H1 (cell line): ENCODE data around the gene B4GALNT3. TPM values are rescaled to one million over a fixed set of nuclear protein-coding genes. Genes with fewer than 3 reads are reported as not detected.

ENCODE experiments used
- CTCF ChIA-PET: fragments of 300-600 bp; sonication (Branson Sonifier 250); formaldehyde crosslinking; loops from one replicate; lab custom pipeline; 2021; ENCODE audit not compliant: partially characterized antibody; lab: Charles Lee
- POLR2A ChIA-PET: fragments of 300-600 bp; sonication (Branson Sonifier 250); formaldehyde crosslinking; loops from one replicate; lab custom pipeline; 2021; ENCODE audit warnings: inconsistent platforms; ENCODE audit not compliant: partially characterized antibody; lab: Charles Lee
- DNase-seq, 2 experiments: peaks; one replicate each; pipeline versions ENCODE4 v3.0.0 to v3.0.0-alpha.2; 2010 to 2022; ENCODE audit warnings: low spot score in 2 of 2, low read depth in 1 of 2, mixed read lengths in 1 of 2
- FAIRE-seq: peaks from 2 replicates; lab custom pipeline; 2011; peaks lifted over from hg19 to GRCh38; lab: Jason Lieb, UNC
- H2AFZ ChIP-seq: 2 replicates; pipeline ENCODE4 v1.8.1; 2012; ENCODE audit warnings: low read length, inconsistent platforms
- H2AK5ac ChIP-seq: 2 replicates; pipeline ENCODE4 v1.6.1; 2013; ENCODE audit warnings: low read depth, low read length
- H2BK120ac ChIP-seq: replicated peaks from 2 replicates; pipeline ENCODE3; 2013; ENCODE audit warnings: low read depth, low read length, inconsistent platforms
- H2BK12ac ChIP-seq: 2 replicates; pipeline ENCODE4 v1.6.1; 2013; ENCODE audit warnings: low read depth, low read length
- H2BK15ac ChIP-seq: 2 replicates; pipeline ENCODE4 v1.6.1; 2013; ENCODE audit warnings: low read length
- H2BK20ac ChIP-seq: 2 replicates; pipeline ENCODE4 v1.6.1; 2013; ENCODE audit warnings: low read length
- H2BK5ac ChIP-seq: 2 replicates; pipeline ENCODE4 v1.6.1; 2013; ENCODE audit warnings: low read depth, low read length
- H3K14ac ChIP-seq: 2 replicates; pipeline ENCODE4 v1.6.1; 2013; ENCODE audit warnings: inconsistent platforms; ENCODE audit not compliant: insufficient read length
- H3K18ac ChIP-seq: 2 replicates; pipeline ENCODE4 v1.6.1; 2013; ENCODE audit warnings: low read length; ENCODE audit errors: extremely low read depth
- H3K23ac ChIP-seq: 2 replicates; pipeline ENCODE4 v1.6.1; 2013; ENCODE audit warnings: inconsistent platforms; ENCODE audit not compliant: insufficient read length
- H3K23me2 ChIP-seq: 2 replicates; pipeline ENCODE4 v1.6.1; 2013; ENCODE audit warnings: low read depth, low read length
- H3K27ac ChIP-seq: 2 replicates; pipeline ENCODE4 v1.6.1; 2011; ENCODE audit warnings: low read depth, low read length, inconsistent platforms
- H3K27me3 ChIP-seq, 4 experiments: replicated peaks in 1 of 4; 1 replicate in 1 of 4; 2 replicates in 3 of 4; pipeline versions ENCODE4 v1.6.1 to v1.8.1; 2011 to 2013; ENCODE audit warnings: low read length in 3 of 4, mild to moderate bottlenecking in 3 of 4, inconsistent platforms in 2 of 4, mixed read lengths in 2 of 4, moderate library complexity in 1 of 4; ENCODE audit not compliant: control insufficient read depth in 3 of 4, insufficient read depth in 3 of 4; ENCODE audit errors: extremely low read depth in 1 of 4
- H3K36me3 ChIP-seq, 4 experiments: 2 replicates each; pipeline versions ENCODE4 v1.6.1 to v1.8.1; 2011 to 2013; ENCODE audit warnings: mild to moderate bottlenecking in 4 of 4, low read length in 3 of 4, moderate library complexity in 2 of 4, control low read depth in 1 of 4, inconsistent platforms in 1 of 4; ENCODE audit not compliant: insufficient read depth in 4 of 4, control insufficient read depth in 2 of 4
- H3K4ac ChIP-seq: replicated peaks from 2 replicates; pipeline ENCODE3; 2013; ENCODE audit warnings: low read length, low read depth, mixed read lengths, inconsistent platforms; ENCODE audit not compliant: insufficient read length
- H3K4me1 ChIP-seq, 4 experiments: replicated peaks in 1 of 4; 1 replicate in 1 of 4; 2 replicates in 3 of 4; pipeline versions ENCODE4 v1.6.1 to v1.8.1; 2011 to 2013; ENCODE audit warnings: low read length in 3 of 4, inconsistent platforms in 2 of 4, mixed read lengths in 1 of 4; ENCODE audit not compliant: insufficient read depth in 4 of 4, control insufficient read depth in 3 of 4
- H3K4me2 ChIP-seq, 2 experiments: 2 replicates each; pipeline versions ENCODE4 v1.6.1 to v1.8.1; 2011 to 2013; ENCODE audit warnings: low read depth in 2 of 2, low read length in 2 of 2, control low read depth in 1 of 2, inconsistent platforms in 1 of 2, mild to moderate bottlenecking in 1 of 2; ENCODE audit not compliant: insufficient read depth in 1 of 2
- H3K4me3 ChIP-seq, 4 experiments: fragments of 200-600, 300-600 bp in 1 of 4; sonication (generic), shearing (Covaris generic), sonication (Bioruptor Twin) in 1 of 4; 2 replicates each; pipeline versions ENCODE4 v1.5.1 to v1.8.1; 2011 to 2016; ENCODE audit warnings: low read length in 4 of 4, low read depth in 3 of 4, control low read depth in 2 of 4, inconsistent platforms in 2 of 4, mild to moderate bottlenecking in 2 of 4, mixed read lengths in 1 of 4, moderate library complexity in 1 of 4; ENCODE audit not compliant: insufficient read depth in 2 of 4; ENCODE audit errors: extremely low read depth in 1 of 4
- H3K56ac ChIP-seq: replicated peaks from 2 replicates; pipeline ENCODE3; 2013; ENCODE audit warnings: low read depth, mild to moderate bottlenecking, mixed read lengths, low read length, inconsistent platforms; ENCODE audit not compliant: insufficient read length
- H3K79me1 ChIP-seq: 2 replicates; pipeline ENCODE4 v1.6.1; 2013; ENCODE audit warnings: low read depth, low read length, control low read depth
- H3K79me2 ChIP-seq, 2 experiments: 2 replicates each; pipeline versions ENCODE4 v1.6.1 to v1.8.1; 2012 to 2013; ENCODE audit warnings: low read length in 2 of 2, mild to moderate bottlenecking in 2 of 2, inconsistent platforms in 1 of 2; ENCODE audit not compliant: insufficient read depth in 2 of 2, control insufficient read depth in 1 of 2
- H3K9ac ChIP-seq, 4 experiments: replicated peaks in 1 of 4; 1 replicate in 1 of 4; 2 replicates in 3 of 4; pipeline versions ENCODE4 v1.6.1 to v1.8.1; 2011 to 2013; ENCODE audit warnings: low read depth in 3 of 4, low read length in 3 of 4, control low read depth in 2 of 4, mild to moderate bottlenecking in 2 of 4, moderate library complexity in 2 of 4, inconsistent platforms in 1 of 4; ENCODE audit errors: extremely low read depth in 1 of 4
- H3K9me3 ChIP-seq, 2 experiments: 2 replicates each; pipeline versions ENCODE4 v1.6.1 to v1.8.1; 2012 to 2013; ENCODE audit warnings: mild to moderate bottlenecking in 2 of 2, moderate library complexity in 2 of 2, control low read depth in 1 of 2, inconsistent platforms in 1 of 2, low read depth in 1 of 2, low read length in 1 of 2, mixed read lengths in 1 of 2; ENCODE audit not compliant: insufficient read depth in 2 of 2
- H4K20me1 ChIP-seq, 2 experiments: replicated peaks in 1 of 2; 2 replicates each; pipeline versions ENCODE3 to v1.8.1; 2011 to 2013; ENCODE audit warnings: inconsistent platforms in 2 of 2, low read length in 2 of 2, mild to moderate bottlenecking in 1 of 2; ENCODE audit not compliant: insufficient read depth in 2 of 2, control insufficient read depth in 1 of 2
- H4K5ac ChIP-seq: 2 replicates; pipeline ENCODE4 v1.6.1; 2013; ENCODE audit warnings: low read length, low read depth, mixed read lengths, inconsistent platforms; ENCODE audit not compliant: insufficient read length
- H4K8ac ChIP-seq: 2 replicates; pipeline ENCODE4 v1.8.0; 2013; ENCODE audit warnings: mild to moderate bottlenecking, moderate library complexity, low read length, inconsistent platforms; ENCODE audit not compliant: insufficient read depth; ENCODE audit errors: extremely low read depth
- H4K91ac ChIP-seq: replicated peaks from 2 replicates; pipeline ENCODE3; 2013; ENCODE audit warnings: low read length, mixed read lengths, inconsistent platforms; ENCODE audit not compliant: insufficient read length
- ATF2 ChIP-seq: IDR thresholded peaks from 2 replicates; pipeline ENCODE4 v1.6.1; 2012; ENCODE audit warnings: low read length, inconsistent platforms
- BACH1 ChIP-seq: IDR thresholded peaks from 2 replicates; pipeline ENCODE4 v1.6.1; 2012; ENCODE audit warnings: low read length, improper control_type of control experiment
- E2F6 ChIP-seq: IDR thresholded peaks from 2 replicates; pipeline ENCODE4 v1.6.1; 2012; ENCODE audit warnings: inconsistent platforms
- EZH2 ChIP-seq: fragments of 200-600 bp; sonication (generic); IDR thresholded peaks from 2 replicates; pipeline ENCODE4 v1.7.1; 2012; ENCODE audit warnings: low read depth, mild to moderate bottlenecking, moderate library complexity, low read length, inconsistent platforms; ENCODE audit not compliant: severe bottlenecking
- FOSL1 ChIP-seq: IDR thresholded peaks from 2 replicates; pipeline ENCODE4 v1.6.1; 2011; ENCODE audit warnings: mild to moderate bottlenecking, low read depth, low read length, moderate library complexity; ENCODE audit not compliant: insufficient read depth
- HDAC2 ChIP-seq, 2 experiments: fragments of 300-600 bp in 1 of 2; sonication (generic) in 1 of 2; IDR thresholded peaks; 2 replicates each; pipeline ENCODE4 v1.6.1; 2011 to 2012; ENCODE audit warnings: low read depth in 2 of 2, low read length in 2 of 2, mild to moderate bottlenecking in 2 of 2, moderate library complexity in 2 of 2, borderline replicate concordance in 1 of 2, inconsistent platforms in 1 of 2
- KDM1A ChIP-seq: fragments of 200-600, 300-600 bp; sonication (generic); IDR thresholded peaks from 2 replicates; pipeline ENCODE4 v1.7.1; 2016; ENCODE audit warnings: mild to moderate bottlenecking, low read length, borderline replicate concordance
- POLR2AphosphoS5 ChIP-seq: IDR thresholded peaks from 2 replicates; pipeline ENCODE4 v1.6.1; 2011; ENCODE audit warnings: low read depth, low read length
- RNF2 ChIP-seq: fragments of 200-900, 300-1000 bp; sonication (generic); IDR thresholded peaks from 2 replicates; pipeline ENCODE4 v1.7.1; 2016; ENCODE audit warnings: borderline replicate concordance, low read depth, mild to moderate bottlenecking, antibody characterized with exemption, low read length; ENCODE audit not compliant: poor library complexity, severe bottlenecking; ENCODE audit errors: missing control alignments
- SRF ChIP-seq: IDR thresholded peaks from 2 replicates; pipeline ENCODE4 v1.6.1; 2011; ENCODE audit warnings: mild to moderate bottlenecking, low read depth, low read length, moderate library complexity
- TAF1 ChIP-seq: IDR thresholded peaks from 2 replicates; pipeline ENCODE4 v1.6.1; 2011; ENCODE audit warnings: mild to moderate bottlenecking, low read depth, low read length
- WGBS, 2 experiments: shearing (Covaris generic) in 1 of 2; methylation state at CpG; one replicate each; pipeline versions ENCODE4 v1.1.6 to v1.1.7; 2013 to 2015; ENCODE audit warnings: low lambda C conversion rate in 2 of 2, mixed read lengths in 2 of 2, inconsistent platforms in 1 of 2, low coverage in 1 of 2, missing lambda C conversion rate in 1 of 2; ENCODE audit not compliant: insufficient replicate concordance in 2 of 2, insufficient coverage in 1 of 2, insufficient read length in 1 of 2; ENCODE audit errors: extremely low coverage in 1 of 2, missing lambda C conversion rate in 1 of 2; 5-methylcytosine and 5-hydroxymethylcytosine counted together
- polyA plus RNA-seq, 7 experiments: library from polyadenylated mRNA; depleted of rRNA in 3 of 7; stranded (reverse) in 5 of 7; unstranded in 2 of 7; fragments of >200 nt in 5 of 7; fragments of 200-250 nt in 2 of 7; gene quantifications; 1 replicate in 5 of 7; 2 replicates in 1 of 7; 4 replicates in 1 of 7; pipeline versions ENCODE4 v1.2.1 to v1.2.3, GENCODE V29; 2011 to 2013; ENCODE audit warnings: missing spikeins in 2 of 7, mixed read lengths in 2 of 7
- total RNA-seq: library from RNA; stranded (reverse); fragmentation: NEBNext Ultra II Directional; extraction: Animal tissue kit (Norgen Biotek cat#: 25700); gene quantifications from 2 replicates; pipeline ENCODE4 v1.2.1, GENCODE V29; 2021

The B4GALNT3 gene
- total and polyA plus RNA-seq, 2 of the 8 experiments (the other 6 are each of a cell fraction or from before 2014, with no cell fraction given): 12.5 to 20.3 TPM

DNA sequence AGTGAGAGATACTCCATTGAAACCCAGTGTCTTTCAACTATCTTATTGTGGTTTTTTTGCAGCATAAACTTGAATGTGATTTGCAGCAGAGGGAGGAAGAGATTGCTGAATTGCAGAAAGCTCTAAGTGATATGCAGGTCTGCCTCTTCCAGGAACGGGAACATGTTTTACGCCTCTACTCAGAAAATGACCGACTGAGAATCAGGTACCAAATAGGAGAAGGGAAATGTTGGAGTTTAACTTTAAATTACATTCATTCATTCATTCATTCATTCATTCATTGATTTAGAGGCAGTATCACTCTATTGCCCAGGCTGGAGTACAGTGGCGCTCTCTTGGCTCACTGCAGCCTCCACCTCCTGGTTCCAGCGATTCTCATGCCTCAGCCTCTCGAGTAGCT, 41.3 kb upstream of the B4GALNT3 start:
- peaks cover 14 to 56% (median 44%) of the 10 kb centered on the region in 4 experiments for H3K36me3 ChIP-seq
- WGBS, 2 experiments: 87% methylated on average over 6 of the region's 6 CpGs; no CpG with 5 or more reads in 1 of the 2 experiments
- no peak overlapping the region for H3K14ac ChIP-seq
- FAIRE-seq (no peak), DNase-seq (no peak)
- H2AFZ ChIP-seq: no peak overlapping the region
- H3K23ac ChIP-seq: no peak overlapping the region
- H3K4me3 ChIP-seq: no peak overlapping the region
- ChIA-PET POLR2A (interaction anchor here (1.0 to 1.1 kb wide), 2 partner anchors 15 to 17 kb away, joined by 3 to 4 read pairs; no protein-coding TSS in a partner anchor), CTCF (interaction anchor here (1.4 to 3.3 kb wide), 3 partner anchors 11 to 24 kb away, joined by 4 to 15 read pairs (median 5); partner anchors contain the start of gene CCDC77)
- no peak overlapping the region for H3K4me2 ChIP-seq
- no peak overlapping the region for H2BK120ac ChIP-seq
- H3K23me2 ChIP-seq: no peaks in the 10 kb centered on the region; the same call in 1 of the 2 replicates
- H3K18ac ChIP-seq: no peak overlapping the region
- H4K8ac ChIP-seq: no peak overlapping the region
- no peaks in the 10 kb centered on the region for H3K79me2 ChIP-seq
- H3K4me1 ChIP-seq: no peaks in the 10 kb centered on the region
- H2BK5ac ChIP-seq: no peak overlapping the region
- no peak overlapping the region for H2BK20ac ChIP-seq
- H3K56ac ChIP-seq: no peak overlapping the region
- no peak overlapping the region for H2AK5ac ChIP-seq
- no peaks in the 10 kb centered on the region for H3K79me1 ChIP-seq
- H2BK12ac ChIP-seq: no peak overlapping the region
- no peaks in the 10 kb centered on the region for H3K9me3 ChIP-seq
- no peak overlapping the region for H4K5ac ChIP-seq
- no peaks in the 10 kb centered on the region for H3K27me3 ChIP-seq
- no peak overlapping the region for H2BK15ac ChIP-seq
- H3K9ac ChIP-seq: no peak overlapping the region
- H4K91ac ChIP-seq: no peak overlapping the region
- H3K27ac ChIP-seq: no peak overlapping the region
- peaks cover 2 to 3% of the 10 kb centered on the region in 2 experiments for H4K20me1 ChIP-seq
- no peak overlapping the region for H3K4ac ChIP-seq
- TF ChIP-seq SRF (no peak), KDM1A (no peak), TAF1 (no peak), POLR2AphosphoS5 (no peak), RNF2 (no peak), FOSL1 (no peak), E2F6 (no peak), HDAC2 (IDR thresholded peaks at IDR 0.05; ENCODE audit: borderline replicate concordance in 1 of 2, low read depth in 2 of 2, low read length in 2 of 2) (no peak), EZH2 (no peak), BACH1 (no peak), ATF2 (no peak)
